WTC11 (cell line): ENCODE results near the gene RANBP10. TPM values are rescaled to one million over a fixed set of nuclear protein-coding genes. Genes with fewer than 3 reads are reported as not detected.

Source experiments
- ATAC-seq: fragments of 200-7000 bp; cut with Tn5 transposase; 2 replicates; pipeline ENCODE4 v1.10.0; 2021; ENCODE audit warnings: mild to moderate bottlenecking, moderate library complexity
- CTCF ChIA-PET: fragments of 300-600 bp; sonication (Branson Sonifier 250); formaldehyde crosslinking; loops from one replicate; lab custom pipeline; 2021; ENCODE audit warnings: antibody characterized with exemption; lab: Charles Lee
- POLR2A ChIA-PET: fragments of 350-600 bp; sonication (Branson Sonifier 250); formaldehyde crosslinking; loops from one replicate; lab custom pipeline; 2021; ENCODE audit warnings: antibody characterized with exemption; lab: Charles Lee
- DNase-seq: peaks from one replicate; pipeline ENCODE4 v3.0.0; 2021; ENCODE audit warnings: low spot score
- H3K27ac Mint-ChIP-seq: 2 replicates; pipeline ENCODE4 v1.8.0; 2021; ENCODE audit warnings: mixed read lengths
- H3K27me3 Mint-ChIP-seq: 2 replicates; pipeline ENCODE4 v1.8.0; 2021; ENCODE audit warnings: low read depth, mild to moderate bottlenecking, moderate library complexity, mixed read lengths
- H3K36me3 Mint-ChIP-seq: 2 replicates; pipeline ENCODE4 v1.8.0; 2021; ENCODE audit warnings: mixed read lengths
- H3K4me1 Mint-ChIP-seq: 2 replicates; pipeline ENCODE4 v1.8.0; 2022; ENCODE audit warnings: mixed read lengths
- H3K4me3 Mint-ChIP-seq: 2 replicates; pipeline ENCODE4 v1.8.0; 2021; ENCODE audit warnings: mild to moderate bottlenecking, moderate library complexity, mixed read lengths
- H3K9me3 Mint-ChIP-seq: 2 replicates; pipeline ENCODE4 v1.8.0; 2021; ENCODE audit warnings: mixed read lengths
- ATF2 ChIP-seq: sonication (generic); formaldehyde crosslinking; IDR thresholded peaks from 2 replicates; pipeline ENCODE4 v1.8.1; 2022; ENCODE audit warnings: low read depth, missing genetic modification reagents, borderline replicate concordance
- CBFB ChIP-seq: sonication (generic); formaldehyde crosslinking; IDR thresholded peaks from 2 replicates; pipeline ENCODE4 v1.8.1; 2022; ENCODE audit warnings: mild to moderate bottlenecking, low read depth, missing genetic modification reagents
- CREB1 ChIP-seq: sonication (generic); formaldehyde crosslinking; IDR thresholded peaks from 2 replicates; pipeline ENCODE4 v1.8.0; 2023; ENCODE audit warnings: mild to moderate bottlenecking, missing genetic modification reagents
- CTCF ChIP-seq: fragments of 200-600 bp; IDR thresholded peaks from 2 replicates; pipeline ENCODE4 v1.8.0; 2022; ENCODE audit warnings: antibody characterized with exemption
- GRHL2 ChIP-seq: fragments of 250-450 bp; sonication (Bioruptor Pico); IDR thresholded peaks from 2 replicates; pipeline ENCODE4 v1.8.0; 2022; ENCODE audit warnings: mild to moderate bottlenecking, moderate library complexity; ENCODE audit not compliant: insufficient replicate concordance, severe bottlenecking
- HMGA2 ChIP-seq: fragments of 250-450 bp; sonication (Bioruptor Pico); IDR thresholded peaks from 2 replicates; pipeline ENCODE4 v1.4.0; 2021; ENCODE audit warnings: mild to moderate bottlenecking, moderate library complexity
- JAZF1 ChIP-seq: fragments of 250-450 bp; sonication (Bioruptor Pico); IDR thresholded peaks from 2 replicates; pipeline ENCODE4 v1.9.0; 2021; ENCODE audit warnings: moderate library complexity, mild to moderate bottlenecking, inconsistent platforms
- NFE2L1 ChIP-seq: sonication (generic); formaldehyde crosslinking; IDR thresholded peaks from 2 replicates; pipeline ENCODE4 v1.8.1; 2023; ENCODE audit warnings: missing genetic modification reagents
- NFYB ChIP-seq: sonication (generic); formaldehyde crosslinking; conservative IDR thresholded peaks from 2 replicates; pipeline ENCODE4 v1.8.0; 2022; ENCODE audit warnings: low read depth, missing genetic modification reagents
- NR1H2 ChIP-seq: sonication (generic); formaldehyde crosslinking; IDR thresholded peaks from 2 replicates; pipeline ENCODE4 v1.9.0; 2021; ENCODE audit warnings: mild to moderate bottlenecking, moderate library complexity, missing genetic modification reagents
- OVOL2 ChIP-seq: fragments of 250-450 bp; sonication (Bioruptor Pico); IDR thresholded peaks from 2 replicates; pipeline ENCODE4 v1.9.0; 2021; ENCODE audit warnings: mild to moderate bottlenecking, borderline replicate concordance
- PRRX2 ChIP-seq: fragments of 250-450 bp; sonication (Bioruptor Pico); IDR thresholded peaks from 2 replicates; pipeline ENCODE4 v1.8.0; 2021; ENCODE audit warnings: mild to moderate bottlenecking
- SMAD3 ChIP-seq: sonication (generic); formaldehyde crosslinking; IDR thresholded peaks from 2 replicates; pipeline ENCODE4 v1.8.0; 2022; ENCODE audit warnings: missing genetic modification reagents, mild to moderate bottlenecking, borderline replicate concordance
- TCF7 ChIP-seq: sonication (generic); formaldehyde crosslinking; IDR thresholded peaks from 2 replicates; pipeline ENCODE4 v1.8.0; 2022; ENCODE audit warnings: mild to moderate bottlenecking, low read depth, missing genetic modification reagents, moderate library complexity
- TEAD1 ChIP-seq: sonication (generic); formaldehyde crosslinking; IDR thresholded peaks from 2 replicates; pipeline ENCODE4 v1.8.0; 2022; ENCODE audit warnings: mild to moderate bottlenecking, missing genetic modification reagents
- USF1 ChIP-seq: sonication (generic); formaldehyde crosslinking; IDR thresholded peaks from 2 replicates; pipeline ENCODE4 v1.8.0; 2022; ENCODE audit warnings: mild to moderate bottlenecking, missing genetic modification reagents
- ZBTB21 ChIP-seq: sonication (generic); formaldehyde crosslinking; IDR thresholded peaks from 2 replicates; pipeline ENCODE4 v1.8.1; 2023; ENCODE audit warnings: mild to moderate bottlenecking, missing genetic modification reagents, borderline replicate concordance
- ZNF219 ChIP-seq: sonication (generic); formaldehyde crosslinking; IDR thresholded peaks from 2 replicates; pipeline ENCODE4 v1.8.0; 2023; ENCODE audit warnings: missing genetic modification reagents, mild to moderate bottlenecking, borderline replicate concordance
- ZNF263 ChIP-seq: sonication (generic); formaldehyde crosslinking; IDR thresholded peaks from 2 replicates; pipeline ENCODE4 v1.8.1; 2022; ENCODE audit warnings: low read depth, mild to moderate bottlenecking, moderate library complexity, missing genetic modification reagents
- ZNF425 ChIP-seq: fragments of 250-450 bp; sonication (Bioruptor Pico); conservative IDR thresholded peaks from 2 replicates; pipeline ENCODE4 v1.9.0; 2021; ENCODE audit warnings: mild to moderate bottlenecking
- ZNF512 ChIP-seq: sonication (generic); formaldehyde crosslinking; IDR thresholded peaks from 2 replicates; pipeline ENCODE4 v1.8.1; 2022; ENCODE audit warnings: missing genetic modification reagents, borderline replicate concordance
- ZNF671 ChIP-seq: fragments of 250-450 bp; sonication (Bioruptor Pico); IDR thresholded peaks from 2 replicates; pipeline ENCODE4 v1.8.0; 2021; ENCODE audit warnings: mild to moderate bottlenecking
- total RNA-seq: library from RNA; stranded (reverse); gene quantifications from 3 replicates; pipeline ENCODE4 v1.2.3, GENCODE V29; 2021

Gene RANBP10
- total RNA-seq, 1 experiment from 2014 or later, result 14.0 TPM

GRCh38 chr16:67746846-67747245 is 59.5 kb downstream of the RANBP10 start:
- Mint-ChIP-seq H3K4me1 (0 out of 2 replicates have a peak, but pooled peaks cover 2% of the 10 kb centered on the region), H3K9me3 (no peaks in the 10 kb centered on the region), H3K27me3 (no peaks in the 10 kb centered on the region), H3K36me3 (peaks cover 9% of the 10 kb centered on the region), H3K4me3 (no peak overlapping the region), H3K27ac (no peak overlapping the region)
- ChIA-PET CTCF (interaction anchor here (0.6 kb wide), 1 partner anchor 268 kb away, joined by 5 read pairs; no protein-coding TSS in a partner anchor), POLR2A (no interaction called here)
- TF ChIP-seq ZBTB21 (no peak), HMGA2 (CRISPR knock-in tag) (no peak), PRRX2 (CRISPR knock-in tag) (no peak), ZNF263 (no peak), CBFB (CRISPR knock-in tag) (no peak), ZNF219 (CRISPR knock-in tag) (no peak), CTCF (no peak), ATF2 (CRISPR knock-in tag) (no peak), TCF7 (CRISPR knock-in tag) (no peak), SMAD3 (CRISPR knock-in tag) (no peak), ZNF425 (CRISPR knock-in tag) (no peak), NFE2L1 (no peak), CREB1 (CRISPR knock-in tag) (no peak), GRHL2 (CRISPR knock-in tag) (no peak), ZNF671 (CRISPR knock-in tag) (no peak), OVOL2 (CRISPR knock-in tag) (no peak), ZNF512 (no peak), JAZF1 (CRISPR knock-in tag) (no peak)
- ATAC-seq (no peak), DNase-seq (no peak)

GRCh38 chr16:67741118-67741517 is 65.2 kb downstream of the RANBP10 start:
- no peak for ATAC-seq

More at GRCh38 chr16:67741118-67741517, 65.2 kb downstream of the RANBP10 start:
- CTCF ChIA-PET, result no interaction called here
- DNase-seq, result no peak
- Mint-ChIP-seq H3K27ac (no peak overlapping the region), H3K9me3 (no peaks in the 10 kb centered on the region), H3K4me3 (no peak overlapping the region), H3K36me3 (peaks cover 23% of the 10 kb centered on the region), H3K27me3 (no peaks in the 10 kb centered on the region), H3K4me1 (no peaks in the 10 kb centered on the region)
- POLR2A ChIA-PET, result no interaction called here
- TF ChIP-seq USF1 (CRISPR knock-in tag), result no peak
- TF ChIP-seq TEAD1 (CRISPR knock-in tag), result no peak
- no peak for TF ChIP-seq TCF7 (CRISPR knock-in tag)
- TF ChIP-seq NFYB (CRISPR knock-in tag), result no peak
- TF ChIP-seq NR1H2, result no peak
